Fibroblast of pulmonary artery (primary cell): Measurements from ENCODE around the gene PPIB.
"Not testable (repeated sequence)": the region's sequence is repeated elsewhere in the genome, so short reads cannot be mapped to it uniquely, and the experiment has no call there.

ENCODE experiments used
- DNase-seq: peaks from one replicate; pipeline ENCODE4 v3.0.0-alpha.2; 2010; ENCODE audit warnings: low read depth
- H3K4me3 ChIP-seq: replicated peaks from 2 replicates; pipeline ENCODE4 v1.5.1; 2011; ENCODE audit warnings: low read depth, mild to moderate bottlenecking, control low read depth, low read length, moderate library complexity
- TF ChIP-seq, protein P1 (sequence below): IDR thresholded peaks from 2 replicates; pipeline ENCODE4 v1.5.1; 2011; ENCODE audit warnings: mild to moderate bottlenecking, control low read depth, low read length, inconsistent platforms; ENCODE audit errors: missing control alignments

The PPIB gene

DNA sequence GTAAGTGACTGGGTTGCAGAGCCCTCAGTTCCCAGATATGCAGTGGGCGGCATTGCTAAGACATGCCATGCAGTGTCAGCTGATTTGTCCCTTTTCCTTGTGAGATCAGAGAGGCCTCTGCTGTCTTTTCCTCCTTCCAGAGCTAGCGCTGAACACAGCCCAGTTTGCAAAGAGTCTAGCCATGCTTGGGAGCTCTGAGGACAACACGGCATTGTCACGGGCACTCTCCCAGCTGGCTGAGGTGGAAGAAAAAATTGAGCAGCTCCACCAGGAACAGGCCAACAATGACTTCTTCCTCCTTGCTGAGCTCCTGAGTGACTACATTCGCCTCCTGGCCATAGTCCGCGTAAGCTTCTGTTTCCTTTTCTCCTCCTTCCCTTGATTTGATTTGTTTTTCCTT, 31.3 kb downstream of the PPIB start:
- no peak for DNase-seq
- TF ChIP-seq, protein P1, sequence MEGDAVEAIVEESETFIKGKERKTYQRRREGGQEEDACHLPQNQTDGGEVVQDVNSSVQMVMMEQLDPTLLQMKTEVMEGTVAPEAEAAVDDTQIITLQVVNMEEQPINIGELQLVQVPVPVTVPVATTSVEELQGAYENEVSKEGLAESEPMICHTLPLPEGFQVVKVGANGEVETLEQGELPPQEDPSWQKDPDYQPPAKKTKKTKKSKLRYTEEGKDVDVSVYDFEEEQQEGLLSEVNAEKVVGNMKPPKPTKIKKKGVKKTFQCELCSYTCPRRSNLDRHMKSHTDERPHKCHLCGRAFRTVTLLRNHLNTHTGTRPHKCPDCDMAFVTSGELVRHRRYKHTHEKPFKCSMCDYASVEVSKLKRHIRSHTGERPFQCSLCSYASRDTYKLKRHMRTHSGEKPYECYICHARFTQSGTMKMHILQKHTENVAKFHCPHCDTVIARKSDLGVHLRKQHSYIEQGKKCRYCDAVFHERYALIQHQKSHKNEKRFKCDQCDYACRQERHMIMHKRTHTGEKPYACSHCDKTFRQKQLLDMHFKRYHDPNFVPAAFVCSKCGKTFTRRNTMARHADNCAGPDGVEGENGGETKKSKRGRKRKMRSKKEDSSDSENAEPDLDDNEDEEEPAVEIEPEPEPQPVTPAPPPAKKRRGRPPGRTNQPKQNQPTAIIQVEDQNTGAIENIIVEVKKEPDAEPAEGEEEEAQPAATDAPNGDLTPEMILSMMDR = no peak
- no peak overlapping the region for H3K4me3 ChIP-seq

DNA sequence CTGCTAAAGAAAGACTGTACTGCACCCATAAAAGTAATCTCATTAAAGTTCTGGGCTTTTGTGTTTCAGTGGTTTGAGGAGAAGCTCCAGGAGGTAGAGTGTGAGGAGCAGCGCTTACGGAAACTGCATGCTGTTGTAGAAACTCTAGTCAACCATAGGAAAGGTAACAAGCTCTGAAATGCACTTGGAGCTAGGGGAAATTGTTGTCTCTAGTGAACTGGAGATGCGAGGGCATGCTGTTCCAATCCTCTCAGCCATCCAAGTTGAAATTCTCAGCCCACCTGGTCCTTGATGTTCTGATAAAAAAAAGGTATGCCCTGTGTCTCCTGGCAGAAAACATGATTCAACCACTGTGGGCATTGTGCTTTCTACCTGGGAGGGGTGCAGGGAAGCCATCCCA, 32.7 kb downstream of the PPIB start:
- no peak for DNase-seq
- TF ChIP-seq, protein P1 = no peak
- no peak overlapping the region for H3K4me3 ChIP-seq

DNA sequence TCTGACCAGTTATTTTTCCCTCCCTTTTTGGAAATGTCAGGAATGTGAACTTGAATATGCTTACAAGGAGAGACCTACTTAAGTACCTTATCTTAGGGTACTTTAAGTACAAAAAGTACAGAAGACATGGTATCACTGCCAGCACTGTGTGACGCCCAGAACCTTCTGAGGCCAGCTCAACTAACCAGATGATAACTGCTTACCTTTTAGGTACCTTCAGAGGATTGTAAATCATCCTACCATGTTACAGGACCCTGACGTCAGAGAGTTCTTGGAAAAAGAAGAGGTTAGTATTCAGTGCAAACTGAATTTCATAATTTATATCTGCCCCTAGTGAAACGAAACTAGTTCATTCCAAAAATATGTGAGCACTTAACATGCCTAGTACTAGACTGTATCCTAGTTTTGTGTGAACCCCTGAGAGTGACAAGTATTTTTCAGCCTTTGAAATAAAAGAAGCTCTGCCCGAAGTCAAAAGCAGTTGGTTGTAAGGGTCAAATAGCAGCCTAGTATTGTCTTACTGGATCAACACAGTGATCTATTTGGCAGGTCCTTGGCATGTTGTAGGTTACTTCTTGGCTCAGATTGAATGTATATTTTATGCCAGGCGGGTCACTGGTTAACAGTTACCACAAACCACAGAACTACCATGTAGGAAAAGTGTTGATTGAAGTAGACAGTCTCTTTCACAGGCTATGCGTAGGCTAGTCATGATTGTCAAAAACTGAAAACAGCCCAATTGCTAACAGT, 35.1 kb downstream of the PPIB start:
- TF ChIP-seq, protein P1 = no peak
- no peak overlapping the region for H3K4me3 ChIP-seq
- DNase-seq = no peak

DNA sequence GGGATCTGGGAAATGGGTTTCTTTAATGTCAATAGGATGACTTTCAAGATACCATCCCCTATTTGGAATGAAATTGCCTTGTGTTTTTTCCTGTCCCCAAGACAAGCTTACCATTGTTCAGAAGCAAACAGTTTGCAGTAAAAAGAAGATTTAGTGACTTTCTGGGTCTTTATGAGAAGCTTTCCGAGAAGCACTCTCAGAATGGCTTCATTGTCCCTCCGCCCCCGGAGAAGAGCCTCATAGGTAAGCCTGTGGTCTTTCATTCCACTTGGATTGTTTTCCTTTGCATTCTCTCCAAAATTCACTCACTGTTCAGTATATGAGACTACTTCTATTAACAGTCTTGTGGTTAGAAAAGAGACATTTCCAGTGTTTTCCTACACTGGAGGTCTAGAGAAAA, 36.8 kb downstream of the PPIB start:
- DNase-seq = no peak
- no peak overlapping the region for H3K4me3 ChIP-seq
- TF ChIP-seq, protein P1 = no peak

DNA sequence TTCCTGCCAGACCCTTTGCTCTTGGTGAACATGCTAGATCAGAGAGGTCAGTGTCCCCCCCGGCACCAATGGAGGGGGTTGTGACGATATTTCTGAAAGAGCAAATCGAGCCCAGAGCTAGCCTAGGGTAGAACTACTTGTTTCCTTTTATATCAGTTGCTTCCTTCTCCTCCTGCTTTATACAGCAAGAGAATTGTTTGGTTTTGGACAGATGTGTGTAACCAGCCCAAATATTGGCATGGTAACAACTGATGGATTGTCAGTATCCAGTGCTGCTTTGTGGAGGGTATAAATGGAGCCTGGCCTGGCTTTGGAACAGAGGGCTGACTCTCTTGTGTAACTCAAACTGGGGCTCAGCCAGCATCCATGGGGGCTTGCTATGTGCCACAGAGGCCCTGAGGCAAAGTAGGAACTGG, 39.9 kb downstream of the PPIB start:
- H3K4me3 ChIP-seq = no peak overlapping the region
- TF ChIP-seq, protein P1 = no peak
- DNase-seq = no peak

DNA sequence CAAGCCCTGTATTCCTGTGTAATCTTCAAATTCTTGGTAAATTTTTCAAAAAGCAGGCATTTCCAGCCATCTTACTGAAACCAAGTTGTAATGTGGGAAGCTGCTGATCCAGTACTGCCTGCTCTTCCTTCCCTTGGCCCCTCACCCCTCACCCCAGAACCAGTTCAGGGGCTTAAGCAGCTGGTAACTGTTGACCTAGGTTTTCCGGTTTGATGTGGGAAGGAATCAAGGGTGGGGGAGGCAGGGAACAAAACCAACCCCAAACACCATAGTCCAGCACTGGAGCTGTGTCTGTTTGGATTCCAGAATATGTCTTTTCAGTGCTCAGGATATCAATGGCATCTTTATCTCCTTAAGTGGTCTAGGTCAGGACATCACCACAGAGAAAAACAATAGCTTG, 40.4 kb downstream of the PPIB start:
- DNase-seq = no peak
- H3K4me3 ChIP-seq = no peak overlapping the region
- TF ChIP-seq, protein P1 = no peak

DNA sequence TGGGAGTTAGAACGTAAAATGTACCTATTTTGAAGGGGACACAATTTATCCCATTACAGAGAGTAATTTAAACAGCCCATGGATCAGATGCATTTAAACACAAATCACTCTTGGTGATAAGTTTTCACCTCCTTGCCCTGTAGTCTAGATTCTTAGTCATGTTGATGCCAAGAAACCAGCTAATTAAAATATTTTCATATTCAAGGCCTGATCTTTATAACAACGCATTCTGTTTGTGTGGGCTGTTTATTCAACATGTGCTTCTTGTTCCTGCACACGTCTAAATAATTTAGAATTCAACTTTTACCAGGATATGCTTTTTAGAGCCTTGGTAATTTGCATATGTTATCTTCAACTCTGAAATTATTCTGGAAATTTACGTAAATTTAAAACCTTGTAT, 41.2 kb downstream of the PPIB start:
- TF ChIP-seq, protein P1 = no peak
- no peak for DNase-seq

DNA sequence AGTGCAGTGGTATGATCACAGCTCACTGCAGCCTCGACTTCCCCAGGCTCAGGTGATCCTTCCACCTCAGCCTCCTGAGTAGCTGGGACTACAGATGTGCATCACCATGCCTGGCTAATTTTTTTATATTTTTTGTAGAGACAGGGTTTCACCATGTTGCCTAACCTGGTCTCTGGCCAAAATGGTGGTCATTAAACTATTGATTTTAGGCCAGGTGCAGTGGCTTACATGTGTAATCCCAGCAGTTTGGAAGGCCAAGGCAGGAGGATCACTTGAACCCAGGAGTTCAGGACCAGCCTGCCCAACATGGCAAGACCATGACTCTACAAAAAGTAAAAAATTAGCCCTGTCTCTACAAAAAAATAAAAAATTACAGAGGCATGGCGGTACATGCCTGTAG, 42.5 kb downstream of the PPIB start:
- DNase-seq, H3K4me3 ChIP-seq: not testable (repeated sequence)

More for the DNA sequence above, 41.2 kb downstream of the PPIB start:
- H3K4me3 ChIP-seq = no peak overlapping the region
